Neural cell (in vitro differentiated cells): ENCODE results near the gene TMEM175. TPM values are rescaled to one million over a fixed set of nuclear protein-coding genes. Genes with fewer than 3 reads are reported as not detected.

Source experiments
- H2AFZ ChIP-seq: fragments of 200-600, 300-800 bp; sonication (generic), shearing (Covaris generic); 2 replicates; pipeline ENCODE4 v1.6.0; 2014; ENCODE audit warnings: low read depth, mild to moderate bottlenecking, antibody characterized with exemption, low read length, moderate library complexity
- H3F3A ChIP-seq: fragments of 200-600 bp; shearing (Covaris generic); 2 replicates; pipeline ENCODE4 v1.6.1; 2016; ENCODE audit warnings: mild to moderate bottlenecking, moderate library complexity, mixed read lengths, antibody characterized with exemption, low read length; ENCODE audit not compliant: insufficient read depth, poor library complexity, severe bottlenecking
- H3K27ac ChIP-seq: fragments of 200-600, 300-800 bp; sonication (generic), shearing (Covaris generic); 2 replicates; pipeline ENCODE4 v1.5.1; 2014; ENCODE audit warnings: mild to moderate bottlenecking, low read length, moderate library complexity
- H3K27me3 ChIP-seq: fragments of 300-800, 200-600 bp; sonication (generic), shearing (Covaris generic); 2 replicates; pipeline ENCODE4 v1.6.0; 2014; ENCODE audit warnings: mild to moderate bottlenecking, low read depth, low read length, moderate library complexity; ENCODE audit not compliant: insufficient read depth
- H3K36me3 ChIP-seq: fragments of 300-800, 200-600 bp; sonication (generic), shearing (Covaris generic); 2 replicates; pipeline ENCODE4 v1.5.1; 2014; ENCODE audit warnings: mild to moderate bottlenecking, antibody characterized with exemption, low read length, moderate library complexity; ENCODE audit not compliant: insufficient read depth
- H3K4me2 ChIP-seq: fragments of 300-800, 200-600 bp; sonication (generic), shearing (Covaris generic); 2 replicates; pipeline ENCODE4 v1.6.0; 2014; ENCODE audit warnings: mild to moderate bottlenecking, low read length
- H3K4me3 ChIP-seq: fragments of 300-800, 200-600 bp; sonication (generic), shearing (Covaris generic); 2 replicates; pipeline ENCODE4 v1.5.1; 2014; ENCODE audit warnings: mild to moderate bottlenecking, low read length, moderate library complexity
- H3K79me2 ChIP-seq: fragments of 200-600 bp; shearing (Covaris generic); replicated peaks from 2 replicates; pipeline ENCODE4 v1.6.0; 2014; ENCODE audit warnings: mild to moderate bottlenecking, low read length, moderate library complexity; ENCODE audit not compliant: insufficient read depth
- H3K9ac ChIP-seq: fragments of 300-800, 200-600 bp; sonication (generic), shearing (Covaris generic); 2 replicates; pipeline ENCODE4 v1.6.1; 2016; ENCODE audit warnings: mild to moderate bottlenecking, low read length, mixed read lengths
- H3K9me2 ChIP-seq: fragments of 200-600 bp; shearing (Covaris generic); 2 replicates; pipeline ENCODE4 v1.6.1; 2016; ENCODE audit warnings: mild to moderate bottlenecking, low read length, mixed read lengths; ENCODE audit not compliant: insufficient read depth
- H3K9me3 ChIP-seq: fragments of 200-600, 300-800 bp; sonication (generic), shearing (Covaris generic); 2 replicates; pipeline ENCODE4 v1.6.1; 2016; ENCODE audit warnings: mild to moderate bottlenecking, mixed run types, low read length, moderate library complexity, mixed read lengths
- H4K20me1 ChIP-seq: fragments of 200-600 bp; shearing (Covaris generic); 2 replicates; pipeline ENCODE4 v1.6.1; 2016; ENCODE audit warnings: mild to moderate bottlenecking, mixed run types; ENCODE audit not compliant: insufficient read depth
- EP300 ChIP-seq: fragments of 450-650 bp; conservative IDR thresholded peaks from 2 replicates; pipeline ENCODE4 v1.6.1; 2014; ENCODE audit warnings: antibody characterized with exemption, mild to moderate bottlenecking, moderate library complexity; ENCODE audit not compliant: poor library complexity, severe bottlenecking
- EZH2 ChIP-seq: fragments of 200-600, 300-800 bp; shearing (Covaris generic), sonication (generic); IDR thresholded peaks from 2 replicates; pipeline ENCODE4 v1.6.1; 2014; ENCODE audit warnings: antibody characterized with exemption, low read length, borderline replicate concordance, mild to moderate bottlenecking; ENCODE audit not compliant: insufficient read depth, poor library complexity, severe bottlenecking
- MXI1 ChIP-seq: fragments of 450-650 bp; conservative IDR thresholded peaks from 2 replicates; pipeline ENCODE4 v1.6.1; 2014; ENCODE audit warnings: antibody characterized with exemption, mild to moderate bottlenecking; ENCODE audit not compliant: poor library complexity, severe bottlenecking
- POLR2AphosphoS5 ChIP-seq: IDR thresholded peaks from 2 replicates; pipeline ENCODE4 v1.6.1; 2012
- RAD21 ChIP-seq: fragments of 450-650 bp; conservative IDR thresholded peaks from 2 replicates; pipeline ENCODE4 v1.6.1; 2014; ENCODE audit warnings: antibody characterized with exemption, mild to moderate bottlenecking, moderate library complexity
- REST ChIP-seq: IDR thresholded peaks from 2 replicates; pipeline ENCODE4 v1.6.1; 2012; ENCODE audit warnings: borderline replicate concordance
- SMC3 ChIP-seq: fragments of 450-650 bp; conservative IDR thresholded peaks from 2 replicates; pipeline ENCODE4 v1.6.1; 2014; ENCODE audit warnings: antibody characterized with exemption, mild to moderate bottlenecking, moderate library complexity; ENCODE audit not compliant: poor library complexity
- TAF1 ChIP-seq: IDR thresholded peaks from 2 replicates; pipeline ENCODE4 v1.6.1; 2012; ENCODE audit warnings: low read depth
- polyA plus RNA-seq: library from polyadenylated mRNA; depleted of rRNA; stranded (reverse); fragments of >200 nt; gene quantifications from 2 replicates; pipeline ENCODE4 v1.2.3, GENCODE V29; 2014
- TF ChIP-seq, protein P1 (sequence below): fragments of 450-650 bp; IDR thresholded peaks from 2 replicates; pipeline ENCODE4 v1.5.1; 2014; ENCODE audit warnings: antibody characterized with exemption, mild to moderate bottlenecking, moderate library complexity; ENCODE audit not compliant: poor library complexity, severe bottlenecking

The TMEM175 gene
- polyA plus RNA-seq, 1 donor from 2014 or later = 36.9 TPM

GRCh38 chr4:913280-913618 lies 19.0 kb upstream of the TMEM175 start:
- no peaks in the 10 kb centered on the region for H3F3A ChIP-seq
- H3K36me3 ChIP-seq = no peaks in the 10 kb centered on the region
- no peak overlapping the region for H2AFZ ChIP-seq
- H3K4me2 ChIP-seq = no peak overlapping the region
- H3K9ac ChIP-seq = no peak overlapping the region
- TF ChIP-seq RAD21 = no peak
- TF ChIP-seq MXI1 = no peak
- TF ChIP-seq EZH2 = no peak
- no peak for TF ChIP-seq SMC3
- TF ChIP-seq, protein P1, sequence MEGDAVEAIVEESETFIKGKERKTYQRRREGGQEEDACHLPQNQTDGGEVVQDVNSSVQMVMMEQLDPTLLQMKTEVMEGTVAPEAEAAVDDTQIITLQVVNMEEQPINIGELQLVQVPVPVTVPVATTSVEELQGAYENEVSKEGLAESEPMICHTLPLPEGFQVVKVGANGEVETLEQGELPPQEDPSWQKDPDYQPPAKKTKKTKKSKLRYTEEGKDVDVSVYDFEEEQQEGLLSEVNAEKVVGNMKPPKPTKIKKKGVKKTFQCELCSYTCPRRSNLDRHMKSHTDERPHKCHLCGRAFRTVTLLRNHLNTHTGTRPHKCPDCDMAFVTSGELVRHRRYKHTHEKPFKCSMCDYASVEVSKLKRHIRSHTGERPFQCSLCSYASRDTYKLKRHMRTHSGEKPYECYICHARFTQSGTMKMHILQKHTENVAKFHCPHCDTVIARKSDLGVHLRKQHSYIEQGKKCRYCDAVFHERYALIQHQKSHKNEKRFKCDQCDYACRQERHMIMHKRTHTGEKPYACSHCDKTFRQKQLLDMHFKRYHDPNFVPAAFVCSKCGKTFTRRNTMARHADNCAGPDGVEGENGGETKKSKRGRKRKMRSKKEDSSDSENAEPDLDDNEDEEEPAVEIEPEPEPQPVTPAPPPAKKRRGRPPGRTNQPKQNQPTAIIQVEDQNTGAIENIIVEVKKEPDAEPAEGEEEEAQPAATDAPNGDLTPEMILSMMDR = no peak
- no peak for TF ChIP-seq POLR2AphosphoS5
- no peak for TF ChIP-seq TAF1
- no peak for TF ChIP-seq REST
- no peak for TF ChIP-seq EP300
- no peak overlapping the region for H3K4me3 ChIP-seq
- peaks cover 10% of the 10 kb centered on the region for H3K79me2 ChIP-seq
- no peaks in the 10 kb centered on the region for H3K9me3 ChIP-seq
- H3K9me2 ChIP-seq = no peaks in the 10 kb centered on the region
- H4K20me1 ChIP-seq = no peaks in the 10 kb centered on the region
- H3K27ac ChIP-seq = no peak overlapping the region
- no peaks in the 10 kb centered on the region for H3K27me3 ChIP-seq

DNA sequence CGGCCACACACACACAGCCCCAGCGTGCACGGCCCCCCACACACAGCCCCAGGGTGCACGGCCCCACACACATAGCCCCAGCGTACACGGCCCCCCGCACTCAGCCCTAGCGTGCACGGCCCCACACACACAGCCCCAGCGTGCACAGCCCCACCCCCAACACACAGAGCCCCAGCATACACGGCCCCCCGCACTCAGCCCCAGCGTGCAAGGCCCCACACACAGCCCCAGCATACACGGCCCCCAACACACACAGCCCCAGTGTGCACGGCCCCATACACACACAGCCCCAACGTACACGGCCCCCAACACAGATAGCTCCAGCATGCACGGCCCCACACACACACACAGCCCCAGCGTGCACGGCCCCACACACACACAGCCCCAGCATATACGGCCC lies 17.7 kb upstream of the TMEM175 start:
- H4K20me1 ChIP-seq = no peaks in the 10 kb centered on the region
- no peak overlapping the region for H3K27ac ChIP-seq
- H3K27me3 ChIP-seq = no peaks in the 10 kb centered on the region
- no peaks in the 10 kb centered on the region for H3K36me3 ChIP-seq
- H3K9me2 ChIP-seq = no peaks in the 10 kb centered on the region
- H3K4me2 ChIP-seq = no peak overlapping the region
- no peak for TF ChIP-seq POLR2AphosphoS5
- TF ChIP-seq SMC3 = no peak
- no peak for TF ChIP-seq EP300
- TF ChIP-seq MXI1 = no peak
- TF ChIP-seq RAD21 = no peak
- TF ChIP-seq REST = no peak
- TF ChIP-seq, protein P1 = no peak
- TF ChIP-seq EZH2 = no peak
- TF ChIP-seq TAF1 = no peak
- no peaks in the 10 kb centered on the region for H3F3A ChIP-seq
- no peak overlapping the region for H3K4me3 ChIP-seq
- H3K79me2 ChIP-seq = peaks cover 13% of the 10 kb centered on the region
- no peak overlapping the region for H2AFZ ChIP-seq
- H3K9me3 ChIP-seq = no peaks in the 10 kb centered on the region
- H3K9ac ChIP-seq = no peak overlapping the region
